ENCODE results near the gene TPST1. TPM values are rescaled to one million over a fixed set of nuclear protein-coding genes. Genes with fewer than 3 reads are reported as not detected.

TPST1 gene
- total RNA-seq, 1 experiment from 2014 or later: 15.9 TPM

GRCh38 chr7:66206934-66207240 lies 1.8 kb downstream of the TPST1 start:
- Histone ChIP-seq H2BK120ac (ENCODE audit: low read depth, low read length, poor library complexity, severe bottlenecking) (no peak overlapping the region), H3K23me2 (ENCODE audit: insufficient read length, low read depth, low read length, poor library complexity, severe bottlenecking) (peaks cover 5% of the 10 kb centered on the region), H3K27me3 (ENCODE audit: insufficient read depth, low read length) (no peaks in the 10 kb centered on the region), H3K23ac (ENCODE audit: insufficient read length, low read depth, low read length) (no peak overlapping the region), H4K5ac (ENCODE audit: insufficient read length, low read depth, low read length) (no peak overlapping the region), H3K56ac (ENCODE audit: insufficient read length, low read depth, low read length) (no peak overlapping the region), H2AK5ac (ENCODE audit: insufficient read length, low read length) (no peak overlapping the region), H4K91ac (ENCODE audit: insufficient read length, low read depth, low read length) (no peak overlapping the region), H2BK20ac (ENCODE audit: low read depth, low read length, poor library complexity, severe bottlenecking) (no peak overlapping the region), H3K9ac (ENCODE audit: extremely low read depth, insufficient read length, low read length) (no peak overlapping the region), H3K79me1 (ENCODE audit: insufficient read depth, low read depth, low read length, poor library complexity, severe bottlenecking) (no peaks in the 10 kb centered on the region), H3K14ac (ENCODE audit: insufficient read depth, low read length) (no peak overlapping the region), H4K8ac (replicated peaks; ENCODE audit: insufficient read length, low read depth, low read length) (no peak overlapping the region), H2AFZ (ENCODE audit: low read length) (no peak overlapping the region), H3K18ac (ENCODE audit: insufficient read length, low read depth, low read length) (no peak overlapping the region), H2BK5ac (ENCODE audit: insufficient read length, low read length) (no peak overlapping the region), H3T11ph (ENCODE audit: low read length) (no peak overlapping the region), H3K4ac (ENCODE audit: low read depth, low read length) (no peak overlapping the region), H2BK12ac (ENCODE audit: insufficient read length, low read depth, low read length) (no peak overlapping the region), H2BK15ac (ENCODE audit: low read depth, low read length) (no peak overlapping the region), H3K4me1 (ENCODE audit: insufficient read depth, low read length) (no peaks in the 10 kb centered on the region; the same call in 1 of the 2 replicates), H3K79me2 (ENCODE audit: insufficient read depth, low read length) (no peaks in the 10 kb centered on the region), H3K9me3 (ENCODE audit: control insufficient read depth, low read depth, low read length) (no peaks in the 10 kb centered on the region), H3K27ac (ENCODE audit: insufficient read length, low read depth, low read length) (no peak overlapping the region), H4K20me1 (ENCODE audit: control insufficient read depth, insufficient read depth, insufficient read length) (no peaks in the 10 kb centered on the region), H3K4me2 (ENCODE audit: insufficient read depth, insufficient read length, low read length) (no peak overlapping the region)
- peaks cover 3 to 7% (median 5%) of the 10 kb centered on the region in 3 experiments; a peak in 3 of 7 replicates for H3K36me3 Mint-ChIP-seq (ENCODE audit: insufficient read depth in 1 of 3, low read depth in 3 of 3)
- H3K9me3 Mint-ChIP-seq: peaks cover 0 to 3% of the 10 kb centered on the region in 2 experiments; a peak in 2 of 5 replicates
- WGBS (ENCODE audit: extremely low coverage, insufficient read length, low lambda C conversion rate): no CpG with 5 or more reads among the region's 5 CpGs
- H3K4me3 Mint-ChIP-seq: no peak overlapping the region; a peak in 1 of 5 replicates
- no peak for DNase-seq
- TF ChIP-seq CTCF (conservative IDR thresholded peaks at IDR 0.05): no peak
- peaks cover 25% of the 10 kb centered on the region for H3K27me3 Mint-ChIP-seq (ENCODE audit: low read depth)
- peaks cover 11 to 16% of the 10 kb centered on the region in 2 experiments for H3K4me1 Mint-ChIP-seq
- no peak overlapping the region for H3K27ac Mint-ChIP-seq
